ENCODE measurements around the gene VCAM1. TPM values are rescaled to one million over a fixed set of nuclear protein-coding genes. Genes with fewer than 3 reads are reported as not detected.

Gene VCAM1
- total and polyA plus RNA-seq, 9 donors = 19.0 to 91.4 (median 32.1) TPM

Other genes with a start within 250 kb of the VCAM1 start
- gene GPR88, start 181.6 kb upstream of the VCAM1 start, total RNA-seq = 1 to 10 TPM in 5 of 7 donors, under 1 TPM in 2; 0.46 to 9.3 (median 3.1) TPM
- gene GPR88, start 181.6 kb upstream of the VCAM1 start, polyA plus RNA-seq = 1 to 10 TPM in 1 of 2 donors, under 1 TPM in 1; 0.32 to 1.3 TPM
- gene EXTL2, start 175.1 kb downstream of the VCAM1 start, total RNA-seq = 10 to 100 TPM; 13.1 to 21.7 (median 16.0) TPM
- 10 to 100 TPM; 13.9 to 28.4 TPM for gene EXTL2, start 175.1 kb downstream of the VCAM1 start, polyA plus RNA-seq
- 10 to 100 TPM; 11.7 to 25.3 (median 15.7) TPM for gene SLC30A7, start 176.3 kb downstream of the VCAM1 start, total RNA-seq
- gene SLC30A7, start 176.3 kb downstream of the VCAM1 start, polyA plus RNA-seq = 1 to 10 TPM; 4.1 to 8.8 TPM